ENCODE measurements around the gene RPS15. TPM values are rescaled to one million over a fixed set of nuclear protein-coding genes. Genes with fewer than 3 reads are reported as not detected.

Gene RPS15
- total and polyA plus RNA-seq, 8 donors: 596 to 1,709 (median 905) TPM

DNA sequence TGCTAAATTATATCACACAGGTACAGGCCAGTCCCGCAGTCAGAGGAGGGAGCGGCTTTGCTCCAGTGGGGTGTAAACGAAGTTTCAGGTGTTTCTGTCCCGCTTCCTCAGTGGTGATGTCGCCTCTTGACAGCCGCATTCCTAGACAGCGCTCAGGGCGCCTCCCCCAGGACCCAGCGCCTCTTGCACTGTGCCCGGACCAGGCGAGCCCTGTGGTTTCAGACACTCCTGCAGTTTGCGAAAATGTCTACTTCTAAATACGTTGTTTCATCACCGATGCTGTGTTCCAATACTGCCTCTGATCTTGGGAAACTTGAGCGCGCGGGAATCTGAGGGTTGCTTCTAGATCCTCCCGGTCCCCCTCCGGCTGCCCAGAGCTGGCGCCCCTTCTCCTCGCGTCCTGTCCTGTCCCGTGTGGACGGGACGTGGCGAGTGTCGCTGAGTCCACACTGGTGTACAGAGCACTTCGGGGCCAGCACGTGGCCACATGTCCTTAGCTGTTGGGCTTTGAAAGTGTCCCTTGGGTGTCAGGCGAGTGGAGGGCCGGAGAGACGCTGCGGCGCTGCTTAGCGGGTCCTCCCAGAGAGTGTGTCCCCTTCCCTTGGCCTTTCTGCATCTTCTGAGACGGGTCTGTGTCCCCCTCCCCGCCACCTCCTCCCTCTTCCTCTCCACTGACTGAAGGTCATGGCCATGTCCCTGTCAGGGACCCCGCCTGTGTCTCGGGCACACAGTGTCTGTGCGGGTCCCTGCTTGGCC is 14.6 kb upstream of the RPS15 start:
- H3K27me3 ChIP-seq: no peaks in the 10 kb centered on the region
- peaks cover 0 to 47% (median 45%) of the 10 kb centered on the region in 3 donors for H3K36me3 ChIP-seq
- no peak for TF ChIP-seq CTCF (IDR thresholded peaks at IDR 0.05)
- no peak for ATAC-seq
- H3K4me3 ChIP-seq: no peak overlapping the region
- no peaks in the 10 kb centered on the region for H3K9me3 ChIP-seq
- intact Hi-C loops (cut with DNase I): no loop called here
- peak in 1 of 6 donors; percentile 36 for DNase-seq
- H3K4me1 ChIP-seq: peaks cover 0 to under 1% (median 0%) of the 10 kb centered on the region in 3 donors
- H3K27ac ChIP-seq: no peak overlapping the region
- FAIRE-seq: no peak
- WGBS, 2 donors: 92 to 94% methylated on average over 40 of the region's 40 CpGs

GRCh38 chr19:1424192-1424955 is 13.8 kb upstream of the RPS15 start:
- Histone ChIP-seq H3K27ac (no peak overlapping the region), H3K36me3 (peaks cover 0 to 48% (median 48%) of the 10 kb centered on the region in 3 donors), H3K9me3 (no peaks in the 10 kb centered on the region), H3K4me3 (no peak overlapping the region), H3K4me1 (no peaks in the 10 kb centered on the region), H3K27me3 (no peaks in the 10 kb centered on the region)
- ATAC-seq: peak in 1 of 4 donors; percentile 26
- FAIRE-seq: no peak
- WGBS, 2 donors: 83 to 88% methylated on average over 28 to 40 of the region's 42 CpGs
- intact Hi-C loops (cut with DNase I): no loop called here
- TF ChIP-seq CTCF (IDR thresholded peaks at IDR 0.05): no peak
- no peak for DNase-seq

DNA sequence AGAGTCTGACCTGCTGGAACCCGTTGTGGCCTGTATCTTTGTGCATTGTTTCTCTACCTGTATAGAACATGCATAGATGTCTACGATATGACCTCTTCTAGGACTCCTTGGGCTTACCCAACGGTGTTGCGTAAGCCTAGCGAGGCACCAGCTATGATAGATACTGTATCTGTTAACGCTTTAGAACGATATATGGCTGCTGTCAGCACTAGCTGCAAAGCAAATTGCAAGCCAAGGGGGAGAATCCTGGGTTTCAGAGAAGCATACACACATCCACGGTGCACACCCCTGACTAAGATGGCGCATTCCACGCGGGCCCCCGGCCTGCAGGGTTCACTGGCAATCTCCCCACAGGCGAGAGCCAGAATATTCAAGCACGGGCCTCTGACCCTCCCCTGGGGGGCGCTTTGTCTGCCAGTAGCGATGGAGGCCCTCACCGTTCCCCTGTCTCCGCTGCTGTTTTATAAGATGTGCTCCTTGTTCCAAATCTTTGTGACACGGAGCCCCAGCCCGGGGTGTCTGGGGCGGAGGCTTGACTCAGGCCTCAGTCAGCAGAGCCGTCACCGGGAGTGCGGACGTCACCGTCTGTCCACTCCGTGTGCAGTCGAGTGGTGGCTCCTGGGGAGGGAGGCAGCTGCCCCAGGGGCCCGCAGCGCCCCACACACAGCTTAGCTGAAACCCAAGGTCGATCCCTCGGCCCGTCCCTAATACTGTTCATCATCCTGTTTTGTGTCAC is 12.9 kb upstream of the RPS15 start:
- FAIRE-seq (no peak), ATAC-seq (peak in 1 of 4 donors; percentile 16), DNase-seq (no peak)
- Histone ChIP-seq H3K27ac (no peak overlapping the region), H3K4me3 (no peak overlapping the region), H3K4me1 (no peaks in the 10 kb centered on the region), H3K36me3 (peaks cover 0 to 52% (median 52%) of the 10 kb centered on the region in 3 donors), H3K27me3 (no peaks in the 10 kb centered on the region), H3K9me3 (no peaks in the 10 kb centered on the region)
- intact Hi-C loops (cut with DNase I): no loop called here
- 90 to 91% methylated on average over 33 of the region's 33 CpGs for WGBS, 2 donors
- TF ChIP-seq CTCF (IDR thresholded peaks at IDR 0.05): no peak

- TF ChIP-seq CTCF (IDR thresholded peaks at IDR 0.05): no peak
- FAIRE-seq: no peak
- H3K9me3 ChIP-seq: no peaks in the 10 kb centered on the region
- H3K4me3 ChIP-seq: no peak overlapping the region
- H3K27ac ChIP-seq: no peak overlapping the region
- intact Hi-C loops (cut with DNase I): no loop called here
- no peak for ATAC-seq
- no peaks in the 10 kb centered on the region for H3K27me3 ChIP-seq
- DNase-seq: no peak
- WGBS, 2 donors: 92 to 95% methylated on average over 14 of the region's 14 CpGs
- H3K36me3 ChIP-seq: peaks cover 0 to 52% (median 45%) of the 10 kb centered on the region in 3 donors
- H3K4me1 ChIP-seq: no peaks in the 10 kb centered on the region
These were observed 12.3 kb upstream of the RPS15 start for GRCh38 chr19:1425902-1426301.
